Measurements from ENCODE around the gene HOOK1. TPM values are rescaled to one million over a fixed set of nuclear protein-coding genes. Genes with fewer than 3 reads are reported as not detected.
"Not testable (repeated sequence)": the region's sequence is repeated elsewhere in the genome, so short reads cannot be mapped to it uniquely, and the experiment has no call there.

Gene HOOK1
- polyA plus RNA-seq, 3 donors, result not detected

GRCh38 chr1:59846895-59847282 lies 32.1 kb downstream of the HOOK1 start:
- WGBS (ENCODE audit: insufficient coverage), result 86% methylated on average over 1 of the region's 2 CpGs
- no peaks in the 10 kb centered on the region for H3K27me3 ChIP-seq (ENCODE audit: control insufficient read depth in 2 of 2, insufficient read depth in 2 of 2, low read length in 2 of 2)
- no peaks in the 10 kb centered on the region for H3K36me3 Mint-ChIP-seq
- intact Hi-C loops (cut with micrococcal nuclease), result no loop called here
- no peaks in the 10 kb centered on the region for H3K9me3 ChIP-seq (replicated peaks in 1 of 2; ENCODE audit: control insufficient read depth in 1 of 2, insufficient read depth in 1 of 2, low read length in 2 of 2)
- no peak for DNase-seq
- H3K4me3 Mint-ChIP-seq, result no peak overlapping the region
- H3K4me1 ChIP-seq (ENCODE audit: control insufficient read depth in 1 of 2, insufficient read depth in 2 of 2, low read length in 2 of 2), result no peaks in the 10 kb centered on the region
- no peaks in the 10 kb centered on the region for H3K79me2 ChIP-seq (ENCODE audit: insufficient read depth, low read length)
- no peak overlapping the region for H3K27ac ChIP-seq (ENCODE audit: low read depth in 1 of 2, low read length in 2 of 2)
- H3K4me2 ChIP-seq (replicated peaks; ENCODE audit: extremely low read depth, low read length, poor library complexity, severe bottlenecking), result no peak overlapping the region
- H2AFZ ChIP-seq (ENCODE audit: insufficient read depth, low read depth, low read length, poor library complexity, severe bottlenecking), result no peak overlapping the region
- H3K36me3 ChIP-seq (replicated peaks in 1 of 2; ENCODE audit: control insufficient read depth in 1 of 2, insufficient read depth in 2 of 2, low read length in 2 of 2), result no peaks in the 10 kb centered on the region
- H3K9ac ChIP-seq (ENCODE audit: insufficient read depth, low read length, poor library complexity, severe bottlenecking), result no peak overlapping the region
- no peaks in the 10 kb centered on the region for H3K9me3 Mint-ChIP-seq
- H3K4me1 Mint-ChIP-seq, result no peaks in the 10 kb centered on the region
- TF ChIP-seq CTCF (IDR thresholded peaks at IDR 0.05), result no peak
- no peak overlapping the region for H3K4me3 ChIP-seq (replicated peaks in 1 of 3; ENCODE audit: low read depth in 2 of 3, low read length in 3 of 3)
- H3K27me3 Mint-ChIP-seq (ENCODE audit: low read depth in 3 of 3), result peaks cover 0 to 3% (median 0%) of the 10 kb centered on the region in 3 donors
- no peak overlapping the region for H3K27ac Mint-ChIP-seq
- H4K20me1 ChIP-seq (ENCODE audit: insufficient read depth, low read length), result no peaks in the 10 kb centered on the region

- Mint-ChIP-seq H3K36me3 (no peaks in the 10 kb centered on the region), H3K27ac (no peak overlapping the region), H3K27me3 (ENCODE audit: low read depth in 3 of 3) (no peaks in the 10 kb centered on the region), H3K9me3 (peaks cover 0 to 5% (median 1%) of the 10 kb centered on the region in 7 donors), H3K4me3 (no peak overlapping the region), H3K4me1 (no peaks in the 10 kb centered on the region)
- no peak for DNase-seq
- no CpG with 5 or more reads among the region's 1 CpG for WGBS (ENCODE audit: insufficient coverage)
- Histone ChIP-seq H3K9ac (ENCODE audit: insufficient read depth, low read length, poor library complexity, severe bottlenecking) (no peak overlapping the region), H3K27ac (ENCODE audit: low read depth in 1 of 2, low read length in 2 of 2) (no peak overlapping the region), H3K36me3 (replicated peaks in 1 of 2; ENCODE audit: control insufficient read depth in 1 of 2, insufficient read depth in 2 of 2, low read length in 2 of 2) (no peaks in the 10 kb centered on the region), H3K9me3 (replicated peaks in 1 of 2; ENCODE audit: control insufficient read depth in 1 of 2, insufficient read depth in 1 of 2, low read length in 2 of 2) (no peaks in the 10 kb centered on the region), H3K4me2 (replicated peaks; ENCODE audit: extremely low read depth, low read length, poor library complexity, severe bottlenecking) (no peak overlapping the region), H3K4me3 (replicated peaks in 1 of 3; ENCODE audit: low read depth in 2 of 3, low read length in 3 of 3) (no peak overlapping the region), H3K79me2 (ENCODE audit: insufficient read depth, low read length) (no peaks in the 10 kb centered on the region), H3K27me3 (ENCODE audit: control insufficient read depth in 2 of 2, insufficient read depth in 2 of 2, low read length in 2 of 2) (no peaks in the 10 kb centered on the region), H4K20me1 (ENCODE audit: insufficient read depth, low read length) (no peaks in the 10 kb centered on the region), H3K4me1 (ENCODE audit: control insufficient read depth in 1 of 2, insufficient read depth in 2 of 2, low read length in 2 of 2) (no peaks in the 10 kb centered on the region), H2AFZ (ENCODE audit: insufficient read depth, low read depth, low read length, poor library complexity, severe bottlenecking) (no peak overlapping the region)
- no peak for TF ChIP-seq CTCF (IDR thresholded peaks at IDR 0.05)
- intact Hi-C loops (cut with micrococcal nuclease), result no loop called here
Observed at GRCh38 chr1:59852117-59852516, 37.4 kb downstream of the HOOK1 start.

- H3K9me3 Mint-ChIP-seq; H3K9ac ChIP-seq (ENCODE audit: insufficient read depth, low read length, poor library complexity, severe bottlenecking); H3K4me3 Mint-ChIP-seq; H3K36me3 Mint-ChIP-seq; H3K27ac ChIP-seq (ENCODE audit: low read depth in 1 of 2, low read length in 2 of 2); H3K4me3 ChIP-seq (replicated peaks in 1 of 3; ENCODE audit: low read depth in 2 of 3, low read length in 3 of 3); H3K4me1 Mint-ChIP-seq; intact Hi-C loops (cut with micrococcal nuclease); H3K27me3 Mint-ChIP-seq (ENCODE audit: low read depth in 3 of 3); H3K36me3 ChIP-seq (replicated peaks in 1 of 2; ENCODE audit: control insufficient read depth in 1 of 2, insufficient read depth in 2 of 2, low read length in 2 of 2); H4K20me1 ChIP-seq (ENCODE audit: insufficient read depth, low read length); H3K9me3 ChIP-seq (replicated peaks in 1 of 2; ENCODE audit: control insufficient read depth in 1 of 2, insufficient read depth in 1 of 2, low read length in 2 of 2); DNase-seq; H3K79me2 ChIP-seq (ENCODE audit: insufficient read depth, low read length); H3K4me1 ChIP-seq (ENCODE audit: control insufficient read depth in 1 of 2, insufficient read depth in 2 of 2, low read length in 2 of 2); H3K4me2 ChIP-seq (replicated peaks; ENCODE audit: extremely low read depth, low read length, poor library complexity, severe bottlenecking); H3K27ac Mint-ChIP-seq; H2AFZ ChIP-seq (ENCODE audit: insufficient read depth, low read depth, low read length, poor library complexity, severe bottlenecking); H3K27me3 ChIP-seq (ENCODE audit: control insufficient read depth in 2 of 2, insufficient read depth in 2 of 2, low read length in 2 of 2): not testable (repeated sequence)
- no CpG with 5 or more reads among the region's 1 CpG for WGBS (ENCODE audit: insufficient coverage)
Observed at GRCh38 chr1:59855297-59855696, 40.5 kb downstream of the HOOK1 start.
